ENCODE data around the gene PAFAH1B2. TPM values are rescaled to one million over a fixed set of nuclear protein-coding genes. Genes with fewer than 3 reads are reported as not detected.
"Not testable (repeated sequence)": the region's sequence is repeated elsewhere in the genome, so short reads cannot be mapped to it uniquely, and the experiment has no call there.

Gene PAFAH1B2
- polyA plus RNA-seq, 3 donors from 2014 or later, result 16.0 to 23.7 (median 17.5) TPM

- Mint-ChIP-seq H3K36me3 (peaks cover 0 to 10% (median 3%) of the 10 kb centered on the region in 3 donors), H3K27me3 (ENCODE audit: low read depth in 3 of 3) (peaks cover 0 to 3% (median 0%) of the 10 kb centered on the region in 3 donors), H3K4me1 (peaks cover 0 to 2% of the 10 kb centered on the region in 2 donors), H3K9me3 (no peaks in the 10 kb centered on the region), H3K27ac (peak overlapping the region in 2 of 6 donors; percentile 24 to 28), H3K4me3 (no peak overlapping the region)
- no peak for DNase-seq
These were observed 56.9 kb downstream of the PAFAH1B2 start for GRCh38 chr11:117200813-117201657.

GRCh38 chr11:117201658-117202305 lies 57.7 kb downstream of the PAFAH1B2 start:
- Mint-ChIP-seq H3K27me3 (ENCODE audit: low read depth in 3 of 3) (peaks cover 0 to 3% (median 0%) of the 10 kb centered on the region in 3 donors), H3K4me3 (no peak overlapping the region), H3K36me3 (peaks cover 0 to 12% (median 3%) of the 10 kb centered on the region in 3 donors), H3K4me1 (peaks cover 0 to 2% of the 10 kb centered on the region in 2 donors), H3K27ac (peak overlapping the region in 1 of 6 donors; percentile 27), H3K9me3 (no peaks in the 10 kb centered on the region)
- no peak for DNase-seq

- Mint-ChIP-seq H3K9me3 (no peaks in the 10 kb centered on the region), H3K36me3 (peaks cover 0 to 12% (median 3%) of the 10 kb centered on the region in 3 donors), H3K4me3 (no peak overlapping the region), H3K4me1 (peaks cover 0 to 2% of the 10 kb centered on the region in 2 donors), H3K27me3 (ENCODE audit: low read depth in 3 of 3) (peaks cover 0 to 3% (median 0%) of the 10 kb centered on the region in 3 donors), H3K27ac (peak overlapping the region in 2 of 6 donors; percentile 27 to 66)
- DNase-seq, result no peak
These were observed 58.4 kb downstream of the PAFAH1B2 start for GRCh38 chr11:117202386-117203068.

- Mint-ChIP-seq H3K27ac (peak overlapping the region in 1 of 6 donors; percentile 66), H3K36me3 (peaks cover 0 to 12% (median 3%) of the 10 kb centered on the region in 3 donors), H3K9me3 (no peaks in the 10 kb centered on the region), H3K4me1 (peaks cover 0 to 2% of the 10 kb centered on the region in 2 donors), H3K4me3 (no peak overlapping the region), H3K27me3 (ENCODE audit: low read depth in 3 of 3) (peaks cover 0 to 3% (median 0%) of the 10 kb centered on the region in 3 donors)
- DNase-seq, result no peak
These were observed 59.0 kb downstream of the PAFAH1B2 start for GRCh38 chr11:117203069-117203407.

DNA sequence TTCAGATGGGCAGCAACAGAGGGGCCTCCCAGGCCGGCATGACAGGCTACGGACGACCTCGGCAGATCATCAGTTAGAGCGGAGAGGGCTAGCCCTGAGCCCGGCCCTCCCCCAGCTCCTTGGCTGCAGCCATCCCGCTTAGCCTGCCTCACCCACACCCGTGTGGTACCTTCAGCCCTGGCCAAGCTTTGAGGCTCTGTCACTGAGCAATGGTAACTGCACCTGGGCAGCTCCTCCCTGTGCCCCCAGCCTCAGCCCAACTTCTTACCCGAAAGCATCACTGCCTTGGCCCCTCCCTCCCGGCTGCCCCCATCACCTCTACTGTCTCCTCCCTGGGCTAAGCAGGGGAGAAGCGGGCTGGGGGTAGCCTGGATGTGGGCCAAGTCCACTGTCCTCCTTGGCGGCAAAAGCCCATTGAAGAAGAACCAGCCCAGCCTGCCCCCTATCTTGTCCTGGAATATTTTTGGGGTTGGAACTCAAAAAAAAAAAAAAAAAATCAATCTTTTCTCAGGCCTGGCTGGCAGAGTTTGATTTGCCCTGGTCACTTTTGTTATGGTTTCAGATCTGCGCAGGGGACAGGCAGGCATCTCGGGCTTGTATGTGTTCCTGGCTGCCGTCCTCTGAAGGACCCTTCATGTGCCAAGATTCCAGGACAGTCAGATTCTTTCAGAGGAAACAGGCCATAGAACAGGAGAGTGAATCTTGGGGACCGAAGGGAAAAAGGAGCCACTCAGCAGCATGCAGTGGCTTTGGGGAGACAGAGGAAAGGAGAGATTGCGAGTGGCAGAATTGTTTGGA lies 60.4 kb downstream of the PAFAH1B2 start:
- DNase-seq, result no peak
- H3K36me3 Mint-ChIP-seq, result peaks cover 0 to 12% (median 3%) of the 10 kb centered on the region in 3 donors
- H3K4me1 Mint-ChIP-seq, result no peaks in the 10 kb centered on the region
- H3K4me3 Mint-ChIP-seq, result no peak overlapping the region
- peak overlapping the region in 3 of 6 donors; percentile 12 to 23 (median 14) for H3K27ac Mint-ChIP-seq
- H3K9me3 Mint-ChIP-seq, result no peaks in the 10 kb centered on the region
- H3K27me3 Mint-ChIP-seq (ENCODE audit: low read depth in 3 of 3), result peaks cover 0 to 4% (median 0%) of the 10 kb centered on the region in 3 donors

DNA sequence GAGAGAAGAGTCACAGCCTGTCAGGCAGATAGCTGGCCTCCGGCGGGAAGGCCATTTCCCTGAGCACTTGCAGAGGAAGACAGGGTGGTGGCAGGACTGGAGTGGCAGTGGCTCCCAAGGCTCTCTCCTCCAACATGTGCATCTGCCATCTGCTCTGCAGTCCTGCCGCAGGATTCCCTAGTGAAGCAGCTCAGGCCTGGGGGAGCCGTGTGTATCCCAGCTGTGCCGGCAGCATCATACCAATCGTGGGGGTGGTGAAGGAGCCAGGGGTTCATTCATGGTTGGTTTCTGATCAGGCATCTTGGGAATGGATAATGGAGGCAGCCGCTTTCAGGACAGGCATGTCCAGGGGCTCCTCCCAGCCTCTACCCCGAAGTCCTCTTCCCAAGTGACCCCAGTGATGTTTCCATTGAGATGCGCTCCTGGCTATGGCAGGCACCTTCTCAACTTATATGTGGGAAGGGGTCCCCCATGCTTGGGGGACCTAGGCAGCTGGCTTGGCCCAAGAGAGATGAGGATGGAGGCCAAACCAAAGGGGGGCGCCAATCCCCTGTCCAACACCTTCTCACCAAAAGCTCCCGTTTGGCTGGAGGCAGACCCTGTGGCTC lies 61.2 kb downstream of the PAFAH1B2 start:
- peaks cover 3 to 16% (median 3%) of the 10 kb centered on the region in 3 donors for H3K36me3 Mint-ChIP-seq
- peaks cover 0 to 2% (median 0%) of the 10 kb centered on the region in 3 donors for H3K27me3 Mint-ChIP-seq (ENCODE audit: low read depth in 3 of 3)
- DNase-seq, result no peak
- H3K4me1 Mint-ChIP-seq, result no peaks in the 10 kb centered on the region
- no peak overlapping the region for H3K4me3 Mint-ChIP-seq
- no peaks in the 10 kb centered on the region for H3K9me3 Mint-ChIP-seq
- no peak overlapping the region for H3K27ac Mint-ChIP-seq

DNA sequence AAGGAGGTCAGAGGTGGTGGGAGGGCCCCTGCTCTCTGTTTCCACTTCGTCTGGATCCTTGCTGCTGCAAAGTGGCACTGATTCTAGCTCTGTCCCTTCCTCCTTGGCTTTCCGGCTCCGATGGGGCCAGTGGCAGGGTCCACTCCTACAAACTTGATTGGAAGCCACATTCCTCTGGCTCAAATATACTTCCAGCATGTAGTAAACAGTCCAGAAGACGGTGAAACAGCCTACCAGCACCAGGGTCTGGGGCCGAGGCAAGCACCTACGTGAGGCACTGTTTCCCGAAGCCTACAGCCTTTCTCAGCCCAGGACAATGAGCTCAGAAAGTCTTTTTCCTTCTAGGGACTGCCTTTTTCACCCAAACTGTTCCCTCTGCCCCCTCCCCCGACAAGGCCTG lies 62.0 kb downstream of the PAFAH1B2 start:
- H3K9me3 Mint-ChIP-seq; H3K27me3 Mint-ChIP-seq (ENCODE audit: low read depth in 3 of 3); DNase-seq; H3K4me3 Mint-ChIP-seq; H3K4me1 Mint-ChIP-seq: not testable (repeated sequence)
- peaks cover 3 to 16% (median 3%) of the 10 kb centered on the region in 3 donors for H3K36me3 Mint-ChIP-seq
- H3K27ac Mint-ChIP-seq, result peak overlapping the region in 1 of 6 donors; percentile 34

DNA sequence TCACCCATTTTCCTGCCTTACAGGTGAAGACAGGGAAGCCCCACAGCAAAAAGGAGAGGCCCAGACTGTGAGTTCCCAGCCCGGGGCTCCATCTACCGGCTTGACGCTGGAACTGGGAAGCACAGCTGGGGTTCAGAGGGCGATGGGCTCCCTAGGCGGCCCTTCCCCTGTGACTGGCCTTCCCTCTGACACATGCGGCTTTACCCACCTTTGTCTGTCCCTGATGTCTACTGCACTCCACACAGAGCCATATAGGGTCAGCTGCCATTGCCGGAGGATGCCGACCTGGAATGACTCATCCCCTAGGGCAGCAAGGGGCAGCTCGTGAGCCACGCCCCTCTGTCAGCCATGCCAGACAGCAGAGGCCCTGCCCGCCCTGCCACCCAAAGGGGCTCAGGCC lies 62.8 kb downstream of the PAFAH1B2 start:
- not testable (repeated sequence) for DNase-seq; H3K4me3 Mint-ChIP-seq; H3K4me1 Mint-ChIP-seq; H3K9me3 Mint-ChIP-seq; H3K27me3 Mint-ChIP-seq (ENCODE audit: low read depth in 3 of 3); H3K27ac Mint-ChIP-seq
- H3K36me3 Mint-ChIP-seq, result peaks cover 3 to 20% (median 8%) of the 10 kb centered on the region in 3 donors

DNA sequence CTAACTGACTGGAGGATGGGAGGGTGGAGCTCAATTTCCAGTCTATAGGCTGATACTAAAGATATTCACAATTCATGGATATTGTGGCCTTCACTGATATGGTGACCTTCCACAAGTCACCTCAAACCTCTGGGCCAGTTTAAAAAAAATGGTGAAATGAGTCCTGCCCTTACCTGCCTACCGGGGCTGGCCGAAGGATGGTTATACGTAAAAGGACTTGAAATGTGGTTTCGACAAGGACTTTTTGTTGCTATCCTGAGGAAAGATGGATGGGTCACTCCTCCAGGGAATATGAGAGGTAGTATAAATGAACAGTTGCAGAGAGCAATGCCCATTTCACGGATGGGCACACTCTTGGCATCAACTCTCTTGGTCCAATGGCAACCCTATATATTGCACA lies 63.4 kb downstream of the PAFAH1B2 start:
- not testable (repeated sequence) for DNase-seq; H3K27me3 Mint-ChIP-seq (ENCODE audit: low read depth in 3 of 3); H3K4me3 Mint-ChIP-seq; H3K4me1 Mint-ChIP-seq; H3K9me3 Mint-ChIP-seq; H3K27ac Mint-ChIP-seq
- peaks cover 3 to 20% (median 9%) of the 10 kb centered on the region in 3 donors for H3K36me3 Mint-ChIP-seq

GRCh38 chr11:117208710-117209109 lies 64.6 kb downstream of the PAFAH1B2 start:
- not testable (repeated sequence) for H3K27ac Mint-ChIP-seq; H3K27me3 Mint-ChIP-seq (ENCODE audit: low read depth in 3 of 3); DNase-seq; H3K9me3 Mint-ChIP-seq; H3K4me1 Mint-ChIP-seq; H3K4me3 Mint-ChIP-seq
- H3K36me3 Mint-ChIP-seq, result peaks cover 10 to 28% (median 18%) of the 10 kb centered on the region in 3 donors

DNA sequence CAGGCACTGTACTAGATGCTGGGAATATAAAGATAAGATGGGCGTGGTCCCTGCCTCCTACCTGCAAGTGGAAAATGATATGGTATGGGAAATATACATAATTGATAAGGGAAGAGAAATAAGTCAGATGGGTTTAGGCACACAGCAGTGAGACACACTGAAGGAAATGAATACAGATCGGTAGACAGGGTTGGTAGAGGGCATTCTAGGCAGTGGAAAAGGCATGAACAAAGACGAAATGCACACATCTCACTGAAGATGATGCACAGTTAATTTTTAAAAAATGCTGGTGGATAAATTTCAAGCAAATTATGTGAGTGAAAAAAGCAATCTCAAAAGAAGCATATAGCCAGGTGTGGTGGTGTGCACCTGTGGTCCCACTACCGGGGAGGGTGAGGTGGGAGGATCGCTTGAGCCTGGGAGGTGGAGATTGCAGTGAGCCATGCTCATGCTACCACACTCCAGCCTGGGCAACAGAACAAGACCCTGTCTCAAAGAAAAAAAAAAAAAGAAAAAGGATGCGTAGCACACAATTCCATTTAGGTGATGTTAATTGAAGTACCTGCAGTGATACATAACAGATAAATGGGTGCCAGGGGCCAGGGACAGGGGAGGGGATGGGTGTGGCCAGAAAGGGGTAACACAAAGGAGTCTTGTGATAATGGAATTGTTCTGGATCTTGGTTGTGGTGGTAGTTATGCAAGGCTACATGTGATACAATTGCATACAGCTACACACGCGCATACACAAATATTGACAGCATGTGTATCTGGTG lies 65.5 kb downstream of the PAFAH1B2 start:
- DNase-seq, H3K4me1 Mint-ChIP-seq: not testable (repeated sequence)

GRCh38 chr11:117210620-117211019 lies 66.5 kb downstream of the PAFAH1B2 start:
- DNase-seq, result no peak
- H3K27me3 Mint-ChIP-seq (ENCODE audit: low read depth in 3 of 3), result peaks cover 0 to 6% (median 0%) of the 10 kb centered on the region in 3 donors
- H3K36me3 Mint-ChIP-seq, result peaks cover 16 to 28% (median 27%) of the 10 kb centered on the region in 3 donors
- H3K4me3 Mint-ChIP-seq, result no peak overlapping the region
- H3K4me1 Mint-ChIP-seq, result peaks cover 0 to 6% of the 10 kb centered on the region in 2 donors
- peak overlapping the region in 1 of 6 donors; percentile 69 for H3K27ac Mint-ChIP-seq
- H3K9me3 Mint-ChIP-seq, result no peaks in the 10 kb centered on the region

More for the DNA sequence above, 65.5 kb downstream of the PAFAH1B2 start:
- Mint-ChIP-seq H3K36me3 (peaks cover 15 to 30% (median 23%) of the 10 kb centered on the region in 3 donors), H3K27ac (peak overlapping the region in 3 of 6 donors; percentile 43 to 57 (median 48))
- not testable (repeated sequence) for H3K9me3 Mint-ChIP-seq; H3K27me3 Mint-ChIP-seq (ENCODE audit: low read depth in 3 of 3); H3K4me3 Mint-ChIP-seq

All from immature natural killer cell (primary cell).